NCI-H345 treated with DMSO at 0.1 percent for 48 hours (cell line): Measurements from ENCODE around the gene FMN2.
"Not testable (repeated sequence)": the region's sequence is repeated elsewhere in the genome, so short reads cannot be mapped to it uniquely, and the experiment has no call there.

Experiments used
- DNase-seq: peaks from one replicate; lab custom pipeline; 2025; ENCODE audit not compliant: unreplicated experiment; lab: John Stamatoyannopoulos, UW

The FMN2 gene

GRCh38 chr1:240245629-240246020 is 153.9 kb downstream of the FMN2 start:
- no peak for DNase-seq

- DNase-seq: no peak
These were observed 156.2 kb downstream of the FMN2 start for GRCh38 chr1:240247899-240248298.

GRCh38 chr1:240254006-240254405 is 162.3 kb downstream of the FMN2 start:
- DNase-seq: no peak

GRCh38 chr1:240254778-240255291 is 163.2 kb downstream of the FMN2 start:
- no peak for DNase-seq

- no peak for DNase-seq
These were observed 164.2 kb downstream of the FMN2 start for GRCh38 chr1:240255922-240256321.

- no peak for DNase-seq
These were observed 165.3 kb downstream of the FMN2 start for GRCh38 chr1:240256836-240257503.

- DNase-seq: no peak
These were observed 167.2 kb downstream of the FMN2 start for GRCh38 chr1:240258910-240259309.

GRCh38 chr1:240264494-240264893 is 172.8 kb downstream of the FMN2 start:
- DNase-seq: not testable (repeated sequence)

- no peak for DNase-seq
These were observed 179.4 kb downstream of the FMN2 start for GRCh38 chr1:240271081-240271480.

GRCh38 chr1:240274569-240274968 is 182.9 kb downstream of the FMN2 start:
- DNase-seq: no peak

GRCh38 chr1:240275219-240275618 is 183.5 kb downstream of the FMN2 start:
- DNase-seq: not testable (repeated sequence)

GRCh38 chr1:240278082-240278481 is 186.4 kb downstream of the FMN2 start:
- DNase-seq: no peak

GRCh38 chr1:240280560-240281322 is 189.1 kb downstream of the FMN2 start:
- no peak for DNase-seq

GRCh38 chr1:240282061-240282830 is 190.6 kb downstream of the FMN2 start:
- no peak for DNase-seq

GRCh38 chr1:240284656-240285414 is 193.2 kb downstream of the FMN2 start:
- no peak for DNase-seq

- DNase-seq: no peak
These were observed 193.9 kb downstream of the FMN2 start for GRCh38 chr1:240285540-240285939.

- no peak for DNase-seq
These were observed 196.0 kb downstream of the FMN2 start for GRCh38 chr1:240287722-240288121.

GRCh38 chr1:240293706-240294105 is 202.0 kb downstream of the FMN2 start:
- DNase-seq: no peak

- no peak for DNase-seq
These were observed 202.9 kb downstream of the FMN2 start for GRCh38 chr1:240294566-240294965.

GRCh38 chr1:240295811-240296210 is 204.1 kb downstream of the FMN2 start:
- no peak for DNase-seq

- no peak for DNase-seq
These were observed 212.8 kb downstream of the FMN2 start for GRCh38 chr1:240304466-240304865.
